H7 (cell line): ENCODE measurements around the gene STRA6. TPM values are rescaled to one million over a fixed set of nuclear protein-coding genes. Genes with fewer than 3 reads are reported as not detected.

ENCODE experiments used
- DNase-seq: peaks from one replicate; pipeline ENCODE4 v3.0.0; 2012
- H3K27me3 ChIP-seq: 2 replicates; pipeline ENCODE4 v1.6.0; 2011; ENCODE audit warnings: mild to moderate bottlenecking, low read length; ENCODE audit not compliant: control insufficient read depth, insufficient read depth
- H3K36me3 ChIP-seq: replicated peaks from 2 replicates; pipeline ENCODE4 v1.5.1; 2011; ENCODE audit warnings: low read length; ENCODE audit not compliant: control insufficient read depth, insufficient read depth
- H3K4me3 ChIP-seq: 2 replicates; pipeline ENCODE4 v1.5.1; 2011; ENCODE audit warnings: low read depth, mild to moderate bottlenecking, control low read depth, low read length, moderate library complexity; ENCODE audit not compliant: insufficient read depth
- total RNA-seq: library from RNA; depleted of rRNA; stranded (reverse); fragments of >200 nt; shearing (Covaris generic); gene quantifications from 2 replicates; pipeline ENCODE4 v1.2.3, GENCODE V29; 2014

STRA6 gene
- total RNA-seq, 1 experiment from 2014 or later, result 10.3 TPM

DNA sequence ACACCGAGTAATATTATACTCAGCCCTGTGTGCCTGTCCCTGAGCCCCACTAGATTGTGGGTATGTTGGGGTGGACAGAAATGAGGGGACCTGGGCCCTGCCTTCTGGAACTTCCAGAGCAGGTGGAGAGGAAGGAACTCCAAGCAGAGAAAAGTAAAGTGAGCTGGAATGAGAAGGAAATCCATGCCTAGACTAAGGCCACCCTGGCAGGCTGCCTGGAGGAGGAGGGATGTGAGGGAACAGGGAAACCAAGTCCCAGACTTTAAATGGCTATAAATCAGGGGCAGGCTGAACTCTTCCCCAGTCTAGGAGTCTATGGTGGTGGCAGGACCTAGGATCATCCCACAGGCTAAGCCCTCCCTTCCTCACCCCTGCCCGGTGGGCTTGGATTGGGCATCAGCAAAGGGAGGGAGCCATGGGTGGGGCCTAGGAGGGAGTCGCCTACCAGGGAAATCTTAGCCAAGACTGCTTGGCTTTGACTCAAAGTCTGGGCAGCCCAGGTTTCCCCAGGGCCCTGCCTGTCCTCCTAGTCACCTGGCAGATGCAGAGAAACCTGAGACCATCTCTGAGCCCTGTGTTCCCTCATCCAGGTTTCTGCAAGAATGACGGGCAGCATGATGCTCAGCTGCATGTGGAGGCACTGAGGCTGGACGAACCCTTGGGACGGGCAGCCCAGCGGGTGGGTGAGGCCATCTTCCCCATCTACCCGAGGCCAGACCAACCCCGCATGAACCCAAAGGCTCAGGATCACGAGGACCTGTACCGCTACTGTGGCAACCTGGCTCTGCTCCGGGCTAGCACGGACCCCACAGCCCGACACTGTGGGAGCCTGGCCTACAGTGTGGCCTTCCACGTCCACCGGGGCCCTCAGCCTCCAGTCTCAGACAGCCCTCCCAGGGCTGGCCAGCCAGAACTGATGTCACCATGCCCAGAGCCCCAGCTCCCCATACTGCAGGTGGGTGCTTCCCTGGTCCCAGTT is 15.6 kb upstream of the STRA6 start:
- H3K36me3 ChIP-seq, result no peaks in the 10 kb centered on the region
- no peak for DNase-seq
- H3K27me3 ChIP-seq, result peaks cover 50% of the 10 kb centered on the region
- H3K4me3 ChIP-seq, result no peak overlapping the region

DNA sequence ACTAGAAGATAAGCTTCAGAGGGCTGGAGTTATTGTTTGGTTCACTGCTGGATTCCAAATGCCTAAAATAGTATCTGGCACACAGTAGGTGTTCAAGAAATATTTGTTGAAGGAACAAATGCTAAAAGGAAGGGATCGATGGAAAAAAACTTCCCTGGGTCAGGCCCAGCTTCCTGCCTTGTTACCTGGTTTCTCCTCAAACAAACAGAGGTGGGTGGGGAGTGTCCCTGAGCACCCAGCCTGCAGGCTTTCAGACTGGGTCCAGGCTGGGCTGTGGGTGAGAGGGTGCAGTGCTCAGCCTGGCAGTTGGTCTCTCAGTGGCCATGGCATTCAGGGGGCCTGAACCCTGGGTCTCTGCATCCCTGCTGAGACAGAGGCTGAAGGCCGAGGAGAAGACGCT is 14.4 kb upstream of the STRA6 start:
- Histone ChIP-seq H3K36me3 (no peaks in the 10 kb centered on the region), H3K4me3 (no peak overlapping the region), H3K27me3 (peaks cover 37% of the 10 kb centered on the region)
- DNase-seq, result no peak

DNA sequence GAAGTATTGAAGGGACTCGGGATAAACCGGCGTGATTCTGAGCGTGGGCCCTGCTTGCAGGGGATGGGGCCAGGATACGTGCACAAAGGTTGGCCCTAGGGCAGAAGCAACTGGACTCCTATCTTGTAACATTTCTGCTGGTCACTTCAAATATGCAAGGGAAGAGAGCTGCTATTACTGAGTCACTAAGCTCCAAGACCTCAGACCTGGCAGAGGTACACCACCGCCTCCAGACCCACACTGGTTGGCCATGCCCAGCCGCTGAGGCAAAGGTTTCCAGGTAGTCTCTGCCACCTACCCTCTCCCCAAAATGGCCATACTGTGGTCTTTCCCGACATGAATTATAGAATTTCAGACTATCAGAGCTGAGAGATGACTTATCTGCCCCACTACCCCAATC is 13.4 kb upstream of the STRA6 start:
- Histone ChIP-seq H3K27me3 (peaks cover 28% of the 10 kb centered on the region), H3K36me3 (no peaks in the 10 kb centered on the region), H3K4me3 (no peak overlapping the region)
- no peak for DNase-seq

DNA sequence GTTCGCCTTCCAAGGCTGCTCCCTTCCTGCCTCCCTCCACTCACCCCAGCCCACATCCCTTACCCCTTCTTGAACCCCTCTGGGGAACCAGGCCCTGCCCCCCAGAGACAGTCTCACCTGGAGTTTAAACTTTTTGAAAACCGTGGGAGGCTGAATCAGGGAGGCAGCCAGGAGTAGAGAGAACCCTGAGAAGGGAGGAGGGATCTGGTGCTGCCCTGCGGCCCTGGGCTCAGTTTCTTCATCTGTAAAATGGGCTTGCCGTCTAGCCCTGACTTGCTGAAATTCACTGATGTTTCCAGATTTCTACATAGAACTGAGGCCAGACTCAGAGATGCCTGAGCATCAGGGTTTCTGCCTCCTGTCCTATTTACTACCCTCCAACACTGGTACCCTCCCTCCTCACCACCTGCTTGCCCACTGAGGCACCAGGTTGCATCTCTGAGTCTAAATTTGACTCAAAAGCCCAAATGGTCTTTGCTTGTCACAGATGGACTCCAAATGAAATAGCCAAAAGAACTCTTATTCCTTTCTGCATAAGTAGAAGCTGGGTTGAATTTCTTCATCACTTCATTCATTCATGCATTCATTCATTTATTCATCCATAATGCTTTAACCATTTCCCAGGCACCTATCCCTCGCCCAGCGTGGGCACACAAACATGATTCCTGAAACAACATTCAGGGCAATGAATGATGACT is 11.9 kb upstream of the STRA6 start:
- no peak overlapping the region for H3K4me3 ChIP-seq
- no peak for DNase-seq

DNA sequence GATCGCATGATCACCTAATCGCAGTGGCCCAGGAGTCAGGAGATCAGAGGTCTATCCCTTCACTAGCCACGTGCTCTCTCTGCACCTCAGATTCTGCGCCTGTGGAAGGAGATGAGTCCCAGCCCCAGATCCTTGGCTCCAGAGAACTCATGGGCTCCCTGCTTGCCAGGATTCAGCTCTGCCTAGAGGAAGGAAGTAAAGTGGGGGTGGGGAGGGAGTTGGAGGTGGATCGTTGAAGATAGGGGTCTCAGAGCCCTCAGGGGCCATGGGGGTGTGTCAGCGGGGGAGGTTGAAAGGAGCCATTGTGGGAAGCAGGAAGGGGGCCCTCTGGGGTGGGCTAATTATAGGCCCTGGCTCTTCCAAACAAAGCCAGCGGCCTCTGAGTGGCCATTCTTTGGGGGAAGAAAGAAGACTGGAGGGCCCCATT is 11.3 kb upstream of the STRA6 start:
- Histone ChIP-seq H3K4me3 (no peak overlapping the region), H3K27me3 (peaks cover 11% of the 10 kb centered on the region), H3K36me3 (no peaks in the 10 kb centered on the region)
- peak; percentile 80 for DNase-seq

More for the DNA sequence above, 11.9 kb upstream of the STRA6 start:
- H3K27me3 ChIP-seq, result peaks cover 15% of the 10 kb centered on the region
- H3K36me3 ChIP-seq, result no peaks in the 10 kb centered on the region

DNA sequence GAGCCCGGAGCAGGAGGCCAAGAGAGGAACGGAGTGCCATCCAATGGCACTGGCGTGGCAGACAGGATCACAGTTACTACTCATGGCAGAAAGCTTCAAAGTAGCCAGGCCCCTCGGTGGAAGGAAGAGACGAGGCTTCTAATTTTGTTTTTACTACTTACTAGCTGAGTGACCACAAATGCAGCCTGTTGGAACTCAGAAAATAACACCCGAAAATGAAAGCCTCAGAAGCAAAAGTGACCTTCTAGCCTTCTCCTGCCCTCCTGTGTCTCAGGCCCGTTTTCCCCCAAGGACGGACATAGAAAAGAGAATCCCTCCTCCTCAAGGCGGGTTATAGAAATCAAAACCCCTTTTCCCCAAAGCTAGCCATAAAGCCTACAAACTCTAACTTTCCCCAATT is 9.9 kb upstream of the STRA6 start:
- DNase-seq, result no peak
- H3K27me3 ChIP-seq, result peaks cover 7% of the 10 kb centered on the region
- no peaks in the 10 kb centered on the region for H3K36me3 ChIP-seq
- H3K4me3 ChIP-seq, result no peak overlapping the region

DNA sequence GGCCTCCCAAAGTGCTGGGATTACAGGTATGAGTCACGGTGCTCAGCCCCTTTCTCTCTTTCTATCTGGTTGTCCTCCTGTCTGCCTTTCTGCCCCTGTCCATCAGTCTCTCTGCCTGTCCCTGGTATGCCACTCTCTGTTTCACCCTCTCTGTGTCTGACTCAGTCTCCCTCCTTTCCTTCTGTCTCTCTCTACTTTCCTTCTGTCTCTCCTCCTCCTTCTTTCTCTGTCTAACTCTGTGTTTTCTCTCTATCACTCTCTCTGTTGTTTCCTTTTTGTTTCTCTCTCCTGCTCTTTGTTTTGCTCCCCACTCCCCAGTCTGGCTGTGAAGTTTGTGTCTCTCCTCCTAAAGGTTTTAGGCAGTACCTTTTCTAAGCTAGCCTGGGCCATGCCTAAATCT is 9.1 kb upstream of the STRA6 start:
- Histone ChIP-seq H3K4me3 (no peak overlapping the region), H3K27me3 (peaks cover 7% of the 10 kb centered on the region), H3K36me3 (no peaks in the 10 kb centered on the region)
- no peak for DNase-seq

DNA sequence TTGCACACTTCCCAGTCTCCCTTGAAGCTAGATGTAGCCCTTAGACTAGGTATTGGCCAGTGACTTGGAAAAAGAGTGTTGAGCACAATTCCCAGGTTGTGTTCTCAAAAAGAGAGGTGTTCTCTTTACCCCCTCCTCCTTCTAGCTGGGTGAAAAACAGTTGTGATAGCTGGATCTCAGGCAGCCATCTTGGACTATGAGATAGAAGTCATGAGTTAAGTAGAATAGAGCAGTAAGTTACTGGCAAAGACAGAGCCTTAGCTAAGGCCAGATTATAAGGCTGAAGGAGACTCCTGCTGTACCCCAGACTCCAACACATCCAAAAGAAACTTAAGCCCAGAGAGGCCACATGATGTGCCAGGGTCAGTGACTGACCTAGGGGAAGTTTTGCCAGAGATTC is 8.1 kb upstream of the STRA6 start:
- no peak for DNase-seq
- H3K27me3 ChIP-seq, result peaks cover under 1% of the 10 kb centered on the region; the same call in 1 of the 2 replicates
- H3K36me3 ChIP-seq, result no peaks in the 10 kb centered on the region
- no peak overlapping the region for H3K4me3 ChIP-seq

DNA sequence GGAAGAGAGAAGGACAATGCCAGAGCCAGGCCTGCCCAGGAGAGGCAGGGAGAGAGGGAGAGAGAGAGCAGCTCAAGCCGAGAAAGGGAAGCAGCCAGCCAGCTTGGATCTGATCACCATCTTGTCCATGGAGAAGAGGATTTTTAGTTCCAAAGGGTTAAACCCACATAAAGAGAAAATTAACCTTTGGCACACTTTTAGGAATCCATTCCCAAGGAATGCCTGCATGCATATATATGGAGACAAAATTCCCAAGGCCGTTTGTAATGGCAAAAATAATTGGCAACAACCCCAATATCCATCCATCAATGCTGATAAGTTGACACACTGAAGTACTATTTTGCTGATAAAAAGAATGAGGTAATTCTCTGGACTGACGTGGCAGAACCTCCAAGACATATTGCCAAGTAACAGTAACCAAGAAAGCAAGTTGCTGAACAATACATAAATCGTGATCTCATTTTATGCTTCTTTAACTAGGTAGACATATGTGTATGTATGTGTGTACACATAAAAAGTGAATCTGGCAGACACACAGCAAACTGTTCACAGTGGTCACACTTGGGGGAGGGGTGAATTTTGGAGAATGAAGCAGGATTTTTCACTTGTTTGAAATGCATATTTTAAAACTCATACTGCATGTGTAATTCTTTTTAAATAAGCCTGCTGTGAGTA is 7.5 kb upstream of the STRA6 start:
- no peak overlapping the region for H3K4me3 ChIP-seq
- peaks cover 2% of the 10 kb centered on the region for H3K27me3 ChIP-seq
- no peak for DNase-seq
- no peaks in the 10 kb centered on the region; the same call in 1 of the 2 replicates for H3K36me3 ChIP-seq

DNA sequence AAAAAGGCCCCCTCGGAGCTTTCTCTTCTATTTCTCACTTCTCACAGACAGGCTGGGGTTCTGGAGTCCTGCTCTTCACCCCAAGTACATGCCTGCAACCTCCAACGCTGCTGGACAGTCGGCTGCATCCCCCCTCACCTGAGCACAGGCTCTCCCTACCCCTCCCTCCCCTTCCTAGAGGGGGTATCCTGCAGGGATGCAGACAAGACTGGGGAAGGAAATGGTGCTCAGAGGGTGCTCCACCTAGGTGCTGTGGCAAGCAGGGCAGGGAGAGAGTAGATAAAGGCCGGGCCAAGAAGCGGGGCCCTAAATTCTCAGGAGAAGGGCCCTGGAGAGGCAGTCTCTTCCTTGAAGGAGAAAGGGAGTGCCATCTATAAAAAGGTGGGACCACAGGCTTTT is 7.0 kb upstream of the STRA6 start:
- H3K36me3 ChIP-seq, result no peaks in the 10 kb centered on the region; the same call in 1 of the 2 replicates
- peaks cover 3% of the 10 kb centered on the region for H3K27me3 ChIP-seq
- no peak overlapping the region for H3K4me3 ChIP-seq
- DNase-seq, result no peak

DNA sequence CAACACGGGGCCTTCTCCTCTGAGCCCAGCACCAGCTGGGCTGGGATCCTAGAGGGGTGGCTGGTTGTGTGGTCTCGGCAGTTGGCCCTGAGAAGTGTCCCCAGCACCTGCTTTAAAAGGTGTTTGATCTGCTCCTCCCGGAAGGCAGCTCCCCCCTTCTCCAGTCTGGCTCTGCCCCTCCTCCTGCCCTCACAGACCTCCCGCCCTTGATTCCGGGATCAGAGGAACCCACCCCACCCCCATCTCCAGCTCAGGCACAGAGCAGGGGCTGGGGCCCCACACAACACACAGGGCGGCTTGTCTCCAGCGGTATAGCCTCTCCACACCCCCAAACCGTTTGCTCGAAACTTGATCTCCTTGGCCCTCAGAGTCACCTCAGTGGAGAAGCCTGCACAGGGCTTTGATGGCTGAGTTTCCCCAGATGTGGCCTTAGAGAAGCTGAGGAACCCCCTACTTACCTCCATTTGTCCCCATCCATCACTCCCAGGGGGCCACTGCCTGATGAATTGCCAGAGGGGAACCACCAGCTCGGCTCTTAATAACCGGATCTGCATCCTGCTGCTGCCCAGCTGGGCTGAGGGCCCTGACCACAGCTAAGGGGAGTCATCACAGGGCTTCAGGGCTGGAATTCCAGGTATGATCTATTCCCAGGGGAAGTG is 6.4 kb upstream of the STRA6 start:
- peak; percentile 88 for DNase-seq
- H3K36me3 ChIP-seq, result no peaks in the 10 kb centered on the region; the same call in 1 of the 2 replicates

DNA sequence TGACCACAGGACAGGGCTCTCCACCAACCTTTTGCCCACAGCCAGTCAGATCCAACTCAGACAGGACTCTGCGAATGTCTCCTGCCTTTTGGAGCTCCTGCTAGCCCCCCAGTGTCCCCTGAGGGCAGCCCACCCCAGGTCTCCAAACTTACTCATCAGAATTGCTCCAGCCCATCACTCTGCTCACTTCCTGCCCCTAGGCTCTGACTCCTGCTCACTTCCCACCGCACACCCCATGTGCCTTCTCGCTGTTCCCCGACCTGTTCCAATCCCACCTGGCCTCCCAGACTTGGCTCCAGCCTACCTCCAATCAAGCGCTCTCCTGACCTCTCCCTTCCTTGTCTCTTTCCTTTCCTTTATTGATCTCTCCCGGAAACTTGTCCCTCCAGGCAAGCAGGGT is 5.9 kb upstream of the STRA6 start:
- no peaks in the 10 kb centered on the region; the same call in 1 of the 2 replicates for H3K36me3 ChIP-seq

More for the DNA sequence above, 6.4 kb upstream of the STRA6 start:
- peaks cover 3% of the 10 kb centered on the region for H3K27me3 ChIP-seq
- H3K4me3 ChIP-seq, result 0 out of 2 replicates have a peak overlapping the region, but pooled peaks have one; percentile 1

DNA sequence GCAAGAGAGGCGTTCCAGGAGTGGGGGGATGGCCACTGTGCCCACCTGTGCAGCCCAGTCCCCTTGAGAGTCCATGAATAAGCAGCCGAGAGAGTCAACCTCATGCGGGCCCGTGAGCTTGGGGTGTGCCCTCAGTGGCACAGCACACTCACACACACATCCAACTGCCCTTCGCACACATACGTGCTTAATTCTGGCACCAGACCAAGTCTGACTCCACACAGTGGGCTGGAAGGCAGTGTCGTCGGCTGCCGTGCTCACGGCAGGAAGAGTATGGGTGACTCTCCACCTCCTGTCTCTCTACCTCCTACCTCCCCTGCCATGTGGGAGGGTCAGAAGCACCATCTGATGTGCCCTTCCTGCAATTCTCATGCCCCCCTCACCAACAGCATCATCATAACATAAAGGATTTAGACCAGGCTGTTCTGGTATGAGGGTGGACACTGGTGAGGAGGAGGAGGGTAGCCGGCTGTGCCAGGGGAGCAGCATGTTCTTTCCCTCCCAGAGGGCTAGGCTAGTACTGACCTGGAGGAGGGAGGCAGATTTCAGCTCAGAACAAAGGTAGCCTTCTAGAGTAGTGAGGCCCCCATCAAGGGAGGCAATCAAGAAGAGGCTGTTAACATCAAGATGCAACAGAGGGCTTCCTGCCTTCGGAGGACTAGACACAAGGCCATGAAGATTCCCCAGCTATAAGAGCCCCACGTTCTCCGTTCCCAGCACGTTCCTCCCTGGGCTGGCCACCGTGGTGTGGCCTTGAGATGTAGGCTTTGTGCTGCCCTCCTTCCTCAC is 5.3 kb upstream of the STRA6 start:
- H3K27me3 ChIP-seq, result peaks cover 3% of the 10 kb centered on the region
- no peak for DNase-seq
- no peak overlapping the region for H3K4me3 ChIP-seq
- no peaks in the 10 kb centered on the region; the same call in 1 of the 2 replicates for H3K36me3 ChIP-seq

More for the DNA sequence above, 5.9 kb upstream of the STRA6 start:
- DNase-seq, result no peak
- H3K27me3 ChIP-seq, result peaks cover 3% of the 10 kb centered on the region
- H3K4me3 ChIP-seq, result no peak overlapping the region
